MM.1S (cell line): ENCODE data around the gene ANXA4.
A peak's percentile ranks its signal among the peaks of the same experiment; 100 is the strongest.

ENCODE experiments used
- DNase-seq: peaks from one replicate; pipeline ENCODE4 v3.0.0-alpha.2; 2015
- H2AFZ ChIP-seq: fragments of 300-600 bp; sonication (generic); 2 replicates; pipeline ENCODE4 v1.6.0; 2016; ENCODE audit warnings: antibody characterized with exemption, low read length
- H3F3A ChIP-seq: fragments of 300-600 bp; sonication (generic); 2 replicates; pipeline ENCODE4 v1.6.1; 2016; ENCODE audit warnings: mild to moderate bottlenecking, antibody characterized with exemption, low read length, moderate library complexity, mixed read lengths; ENCODE audit not compliant: insufficient read depth
- H3K27ac ChIP-seq: fragments of 300-600 bp; sonication (generic); 2 replicates; pipeline ENCODE4 v1.5.1; 2016; ENCODE audit warnings: mild to moderate bottlenecking, low read length
- H3K27me3 ChIP-seq: fragments of 300-600 bp; sonication (generic); replicated peaks from 2 replicates; pipeline ENCODE4 v1.6.0; 2016; ENCODE audit warnings: low read length; ENCODE audit not compliant: insufficient read depth
- H3K36me3 ChIP-seq: fragments of 300-600 bp; sonication (generic); replicated peaks from 2 replicates; pipeline ENCODE4 v1.6.1; 2016; ENCODE audit warnings: mild to moderate bottlenecking, low read length, mixed read lengths; ENCODE audit not compliant: insufficient read depth
- H3K4me1 ChIP-seq: fragments of 300-600 bp; sonication (generic); 2 replicates; pipeline ENCODE4 v1.6.1; 2016; ENCODE audit warnings: low read length, mixed read lengths
- H3K4me2 ChIP-seq: fragments of 300-600 bp; sonication (generic); 2 replicates; pipeline ENCODE4 v1.6.0; 2016; ENCODE audit warnings: low read depth, low read length
- H3K4me3 ChIP-seq: fragments of 300-600 bp; sonication (generic); 2 replicates; pipeline ENCODE4 v1.5.1; 2016; ENCODE audit warnings: low read length, mixed read lengths
- H3K79me2 ChIP-seq: fragments of 300-600 bp; sonication (generic); 2 replicates; pipeline ENCODE4 v1.6.1; 2016; ENCODE audit warnings: mixed run types, low read length, mixed read lengths
- H3K9ac ChIP-seq: fragments of 300-600 bp; sonication (generic); 2 replicates; pipeline ENCODE4 v1.6.1; 2016; ENCODE audit warnings: low read length, mixed read lengths
- H3K9me2 ChIP-seq: fragments of 300-600 bp; sonication (generic); replicated peaks from 2 replicates; pipeline ENCODE4 v1.6.1; 2016; ENCODE audit warnings: mild to moderate bottlenecking, low read length, mixed read lengths; ENCODE audit not compliant: insufficient read depth
- H3K9me3 ChIP-seq: fragments of 300-600 bp; sonication (generic); replicated peaks from 2 replicates; pipeline ENCODE4 v1.6.1; 2016; ENCODE audit warnings: mild to moderate bottlenecking, low read length, mixed read lengths; ENCODE audit not compliant: insufficient read depth
- H4K20me1 ChIP-seq: fragments of 300-600 bp; sonication (generic); 2 replicates; pipeline ENCODE4 v1.6.1; 2016; ENCODE audit warnings: mild to moderate bottlenecking, low read length, moderate library complexity, mixed read lengths; ENCODE audit not compliant: insufficient read depth
- EZH2 ChIP-seq: fragments of 300-600 bp; sonication (generic); optimal IDR thresholded peaks from 2 replicates; pipeline ENCODE3; 2017; ENCODE audit warnings: low read depth, mild to moderate bottlenecking, antibody characterized with exemption, low read length, mixed read lengths
- EZH2phosphoT487 ChIP-seq: fragments of 300-600 bp; sonication (generic); IDR thresholded peaks from 2 replicates; pipeline ENCODE4 v1.6.1; 2018; ENCODE audit warnings: antibody characterized with exemption, low read length
- TF ChIP-seq, protein P1 (sequence below): fragments of 300-600 bp; sonication (generic); IDR thresholded peaks from 2 replicates; pipeline ENCODE4 v1.5.1; 2016; ENCODE audit warnings: antibody characterized with exemption, low read length, mixed read lengths

Gene ANXA4

DNA sequence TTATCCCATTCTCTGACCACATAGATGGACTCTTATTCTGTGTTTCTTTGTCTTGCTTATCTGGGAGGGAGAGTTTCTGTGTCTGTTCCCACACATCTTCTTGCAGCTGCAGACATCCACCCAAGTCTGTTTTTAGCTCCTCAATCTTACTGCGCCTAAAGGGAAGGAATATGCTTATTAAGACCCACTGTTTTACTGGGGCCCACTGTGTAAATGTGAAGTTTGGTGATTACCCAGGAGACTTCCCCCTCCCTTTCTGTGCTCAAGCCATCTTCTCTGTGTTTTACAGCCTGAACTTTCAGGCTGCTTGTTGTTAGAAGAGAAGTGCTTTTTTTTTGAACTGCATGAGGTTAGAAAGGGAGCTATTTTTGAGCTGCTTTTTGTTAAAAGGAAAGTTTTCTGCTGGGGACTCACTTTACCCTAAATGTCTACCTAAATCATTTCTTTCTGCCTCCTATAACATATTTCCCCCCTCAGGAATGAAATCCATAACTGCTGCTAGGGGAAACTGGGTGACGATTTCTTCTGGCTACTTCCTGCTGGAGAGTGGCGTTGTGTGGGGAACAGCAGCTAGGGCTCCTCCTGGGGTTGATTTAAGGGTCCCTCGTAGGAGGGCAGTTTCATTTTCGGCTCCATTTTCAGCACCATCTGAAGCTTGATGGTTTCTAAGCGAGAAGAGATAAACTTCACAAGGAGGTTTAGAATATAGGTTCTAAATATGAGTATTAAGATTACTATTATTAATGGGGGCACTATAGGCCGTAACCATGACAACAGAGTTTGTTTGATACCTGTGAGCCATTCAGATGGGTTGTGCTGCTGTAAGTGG is 48.1 kb downstream of the ANXA4 start:
- H2AFZ ChIP-seq: no peak overlapping the region
- peak overlapping the region; percentile 23; the same call in 1 of the 2 replicates for H3K27ac ChIP-seq
- no peaks in the 10 kb centered on the region for H3K9me3 ChIP-seq
- H4K20me1 ChIP-seq: no peaks in the 10 kb centered on the region
- peak overlapping the region; percentile 46; the same call in 1 of the 2 replicates for H3K4me2 ChIP-seq
- no peaks in the 10 kb centered on the region for H3K79me2 ChIP-seq
- no peaks in the 10 kb centered on the region for H3K36me3 ChIP-seq
- DNase-seq: no peak
- peak overlapping the region; percentile 6; the same call in 1 of the 2 replicates for H3K9ac ChIP-seq
- no peak overlapping the region for H3K4me3 ChIP-seq
- H3F3A ChIP-seq: peaks cover 7% of the 10 kb centered on the region; the same call in 1 of the 2 replicates
- peaks cover 18% of the 10 kb centered on the region for H3K4me1 ChIP-seq
- H3K27me3 ChIP-seq: no peaks in the 10 kb centered on the region
- no peaks in the 10 kb centered on the region for H3K9me2 ChIP-seq
- TF ChIP-seq EZH2 (no peak), EZH2phosphoT487 (no peak)
- TF ChIP-seq, protein P1, sequence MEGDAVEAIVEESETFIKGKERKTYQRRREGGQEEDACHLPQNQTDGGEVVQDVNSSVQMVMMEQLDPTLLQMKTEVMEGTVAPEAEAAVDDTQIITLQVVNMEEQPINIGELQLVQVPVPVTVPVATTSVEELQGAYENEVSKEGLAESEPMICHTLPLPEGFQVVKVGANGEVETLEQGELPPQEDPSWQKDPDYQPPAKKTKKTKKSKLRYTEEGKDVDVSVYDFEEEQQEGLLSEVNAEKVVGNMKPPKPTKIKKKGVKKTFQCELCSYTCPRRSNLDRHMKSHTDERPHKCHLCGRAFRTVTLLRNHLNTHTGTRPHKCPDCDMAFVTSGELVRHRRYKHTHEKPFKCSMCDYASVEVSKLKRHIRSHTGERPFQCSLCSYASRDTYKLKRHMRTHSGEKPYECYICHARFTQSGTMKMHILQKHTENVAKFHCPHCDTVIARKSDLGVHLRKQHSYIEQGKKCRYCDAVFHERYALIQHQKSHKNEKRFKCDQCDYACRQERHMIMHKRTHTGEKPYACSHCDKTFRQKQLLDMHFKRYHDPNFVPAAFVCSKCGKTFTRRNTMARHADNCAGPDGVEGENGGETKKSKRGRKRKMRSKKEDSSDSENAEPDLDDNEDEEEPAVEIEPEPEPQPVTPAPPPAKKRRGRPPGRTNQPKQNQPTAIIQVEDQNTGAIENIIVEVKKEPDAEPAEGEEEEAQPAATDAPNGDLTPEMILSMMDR: no peak

DNA sequence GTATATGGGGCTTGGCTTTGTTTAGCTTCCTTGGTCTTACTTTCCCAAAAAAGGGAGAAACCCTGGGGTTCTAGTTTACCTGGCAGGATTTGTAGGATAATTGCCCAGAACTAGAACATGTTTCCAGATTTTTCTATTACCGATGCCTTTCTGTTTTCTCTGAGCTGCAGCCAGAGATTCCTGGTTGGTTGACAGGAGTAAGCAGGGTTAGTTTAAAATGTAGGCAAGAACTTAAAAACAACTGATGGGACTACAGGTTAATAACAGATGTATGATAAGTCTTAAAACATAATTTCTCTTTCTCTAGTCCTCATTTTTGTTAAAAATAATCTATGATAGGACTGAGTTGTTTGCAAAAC is 48.6 kb downstream of the ANXA4 start:
- no peak overlapping the region for H3K4me3 ChIP-seq
- no peaks in the 10 kb centered on the region for H3K79me2 ChIP-seq
- no peaks in the 10 kb centered on the region for H3K9me3 ChIP-seq
- no peak for DNase-seq
- H3K27ac ChIP-seq: no peak overlapping the region
- no peaks in the 10 kb centered on the region for H4K20me1 ChIP-seq
- H3F3A ChIP-seq: peaks cover 7% of the 10 kb centered on the region; the same call in 1 of the 2 replicates
- H3K9ac ChIP-seq: no peak overlapping the region
- no peaks in the 10 kb centered on the region for H3K9me2 ChIP-seq
- H3K4me1 ChIP-seq: peaks cover 18% of the 10 kb centered on the region
- H3K4me2 ChIP-seq: peak overlapping the region; percentile 46; the same call in 1 of the 2 replicates
- no peaks in the 10 kb centered on the region for H3K27me3 ChIP-seq
- TF ChIP-seq EZH2 (no peak), EZH2phosphoT487 (no peak)
- TF ChIP-seq, protein P1: no peak
- H2AFZ ChIP-seq: no peak overlapping the region
- H3K36me3 ChIP-seq: no peaks in the 10 kb centered on the region

DNA sequence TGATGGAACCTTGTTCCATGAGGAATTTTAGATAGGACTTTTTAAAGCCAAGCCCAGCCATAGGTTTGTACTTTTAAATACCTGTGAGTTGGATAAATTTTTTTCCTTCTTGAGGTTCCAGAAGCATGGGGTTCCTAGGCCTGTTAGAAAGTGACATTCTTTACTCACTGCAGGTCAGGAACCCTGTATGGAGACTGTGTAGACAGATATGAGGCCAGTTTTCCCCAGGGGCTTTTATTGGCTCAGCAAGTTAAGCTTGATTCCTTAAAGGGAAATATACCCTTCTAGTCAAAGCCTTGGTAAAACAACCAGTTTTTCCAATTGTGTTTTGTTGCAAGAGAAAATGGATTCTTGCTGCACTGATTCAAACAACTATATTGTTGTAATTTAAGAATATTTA is 49.1 kb downstream of the ANXA4 start:
- peaks cover 7% of the 10 kb centered on the region; the same call in 1 of the 2 replicates for H3F3A ChIP-seq
- TF ChIP-seq EZH2phosphoT487 (no peak), EZH2 (no peak)
- TF ChIP-seq, protein P1: no peak
- DNase-seq: no peak
- no peaks in the 10 kb centered on the region for H3K27me3 ChIP-seq
- no peaks in the 10 kb centered on the region for H4K20me1 ChIP-seq
- no peaks in the 10 kb centered on the region for H3K79me2 ChIP-seq
- H3K27ac ChIP-seq: no peak overlapping the region
- H2AFZ ChIP-seq: no peak overlapping the region
- H3K4me3 ChIP-seq: no peak overlapping the region
- no peaks in the 10 kb centered on the region for H3K9me2 ChIP-seq
- no peak overlapping the region for H3K4me2 ChIP-seq
- H3K9me3 ChIP-seq: no peaks in the 10 kb centered on the region
- no peak overlapping the region for H3K9ac ChIP-seq
- H3K4me1 ChIP-seq: peaks cover 18% of the 10 kb centered on the region
- H3K36me3 ChIP-seq: no peaks in the 10 kb centered on the region
